22Rv1 (cell line): ENCODE results near the gene DYNLT2.

ENCODE experiments used
- CTCF ChIP-seq: fragments of 450-650 bp; IDR thresholded peaks from 2 replicates; pipeline ENCODE4 v1.5.1; 2017; ENCODE audit warnings: mild to moderate bottlenecking
- ZFX ChIP-seq: fragments of 450-650 bp; IDR thresholded peaks from 2 replicates; pipeline ENCODE4 v1.6.1; 2017; ENCODE audit warnings: antibody characterized with exemption, borderline replicate concordance

- no peak for TF ChIP-seq CTCF
- no peak for TF ChIP-seq ZFX
These were observed 40.4 kb upstream of the DYNLT2 start for GRCh38 chr6:169791721-169792131.
